ENCODE measurements around the gene PLTP.

- TF ChIP-seq CTCF (IDR thresholded peaks at IDR 0.05) (no peak), POLR2AphosphoS5 (IDR thresholded peaks at IDR 0.05; ENCODE audit: low read depth, low read length) (no peak), REST (IDR thresholded peaks at IDR 0.05; ENCODE audit: insufficient read depth in 1 of 2, low read depth in 2 of 2, low read length in 1 of 2) (no peak), SIN3A (IDR thresholded peaks at IDR 0.05; ENCODE audit: borderline replicate concordance, insufficient read depth, low read depth, low read length) (no peak), TCF7L2 (IDR thresholded peaks at IDR 0.05; ENCODE audit: low read depth, low read length) (no peak)
Observed at GRCh38 chr20:45867819-45868176, 44.2 kb downstream of the PLTP start.

Data from Panc1 (cell line).